Measurements from ENCODE around the gene NAPSA.
"Not testable (repeated sequence)": the region's sequence is repeated elsewhere in the genome, so short reads cannot be mapped to it uniquely, and the experiment has no call there.

Gene NAPSA

GRCh38 chr19:50329926-50330294, 35.5 kb downstream of the NAPSA start:
- not testable (repeated sequence) for DNase-seq

GRCh38 chr19:50329146-50329925, 36.1 kb downstream of the NAPSA start, which contains the start of gene KCNC3:
Gene KCNC3, minus strand, starts transcription at chr19:50329377. Its CDS starts 295 bp downstream, at chr19:50329082.
- peak; percentile 99 for DNase-seq

GRCh38 chr19:50328873-50329145, 36.6 kb downstream of the NAPSA start:
- no peak for DNase-seq

- peak; percentile 49 to 59 for DNase-seq
Measured at GRCh38 chr19:50328224-50328872, 37.1 kb downstream of the NAPSA start.

- DNase-seq: no peak
Measured at GRCh38 chr19:50327461-50328223, 37.8 kb downstream of the NAPSA start.

- no peak for DNase-seq
Measured at GRCh38 chr19:50327013-50327412, 38.4 kb downstream of the NAPSA start.

- no peak for DNase-seq
Measured at GRCh38 chr19:50326101-50326664, 39.3 kb downstream of the NAPSA start.

- peak; percentile 72 to 78 for DNase-seq
Measured at GRCh38 chr19:50325310-50326100, 39.9 kb downstream of the NAPSA start.

GRCh38 chr19:50324331-50324730, 41.1 kb downstream of the NAPSA start:
- DNase-seq: no peak

GRCh38 chr19:50323782-50324133, 41.7 kb downstream of the NAPSA start:
- DNase-seq: no peak

- no peak for DNase-seq
Measured at GRCh38 chr19:50322931-50323781, 42.3 kb downstream of the NAPSA start.

GRCh38 chr19:50322234-50322633, 43.2 kb downstream of the NAPSA start:
- DNase-seq: no peak

- no peak for DNase-seq
Measured at GRCh38 chr19:50321831-50322230, 43.6 kb downstream of the NAPSA start.

- DNase-seq: no peak
Measured at GRCh38 chr19:50320596-50320995, 44.8 kb downstream of the NAPSA start.

GRCh38 chr19:50320051-50320450, 45.4 kb downstream of the NAPSA start:
- DNase-seq: no peak

- no peak for DNase-seq
Measured at GRCh38 chr19:50319156-50319555, 46.3 kb downstream of the NAPSA start.

GRCh38 chr19:50318438-50318837, 47.0 kb downstream of the NAPSA start:
- DNase-seq: no peak

GRCh38 chr19:50317115-50317514, 48.3 kb downstream of the NAPSA start:
- DNase-seq: no peak

- peak; percentile 43 to 52 for DNase-seq
Measured at GRCh38 chr19:50315773-50316448, 49.5 kb downstream of the NAPSA start.

GRCh38 chr19:50314724-50315708, 50.4 kb downstream of the NAPSA start:
- DNase-seq: no peak
